ENCODE data around the gene GAREM1.

Gene GAREM1

GRCh38 chr18:32422978-32423740 is 47.5 kb downstream of the GAREM1 start:
- DNase-seq, result no peak

GRCh38 chr18:32422201-32422600 is 48.5 kb downstream of the GAREM1 start:
- no peak for DNase-seq

- DNase-seq, result no peak
Observed at GRCh38 chr18:32420084-32420750, 50.5 kb downstream of the GAREM1 start.

DNA sequence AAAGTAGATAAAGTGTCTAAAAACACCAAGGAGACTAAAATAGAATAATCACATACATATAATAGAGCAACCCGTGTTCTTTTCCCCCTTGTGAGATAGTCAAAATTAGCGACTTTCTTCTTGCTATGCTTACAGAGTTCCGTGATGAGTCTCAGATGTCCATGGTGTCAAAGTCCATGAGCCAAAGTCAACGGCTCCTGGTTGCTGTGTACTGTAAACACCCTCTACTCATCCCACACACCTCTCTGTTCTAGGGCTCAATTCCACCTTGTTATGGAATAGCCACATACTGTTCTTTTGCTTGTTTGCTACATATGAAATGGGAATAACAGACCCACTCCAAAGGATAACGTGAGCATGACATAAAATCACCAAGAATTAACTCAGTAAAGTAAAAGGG is 52.5 kb downstream of the GAREM1 start:
- DNase-seq, result no peak

GRCh38 chr18:32405588-32405987 is 65.1 kb downstream of the GAREM1 start:
- no peak for DNase-seq

DNA sequence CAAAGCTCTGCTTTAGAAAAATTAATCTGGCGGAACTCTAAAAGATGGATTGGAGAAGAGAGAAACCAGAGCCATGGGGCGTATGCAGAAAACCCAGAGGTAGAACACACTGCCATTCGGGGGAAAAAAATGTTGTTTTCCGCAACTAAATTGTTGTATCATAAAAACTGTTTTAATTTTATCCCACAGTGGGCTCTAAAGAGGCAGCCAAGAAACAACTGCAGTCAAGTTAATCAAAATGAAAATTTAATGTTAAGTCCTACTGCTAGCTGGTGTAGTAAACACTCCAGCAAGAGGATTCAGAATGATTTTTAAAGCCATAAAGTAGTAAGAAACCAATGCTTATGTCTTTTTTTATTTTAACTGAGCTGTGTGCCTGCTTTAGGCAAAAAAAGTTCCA is 69.1 kb downstream of the GAREM1 start:
- no peak for DNase-seq

GRCh38 chr18:32393407-32393806 is 77.3 kb downstream of the GAREM1 start:
- DNase-seq, result no peak

DNA sequence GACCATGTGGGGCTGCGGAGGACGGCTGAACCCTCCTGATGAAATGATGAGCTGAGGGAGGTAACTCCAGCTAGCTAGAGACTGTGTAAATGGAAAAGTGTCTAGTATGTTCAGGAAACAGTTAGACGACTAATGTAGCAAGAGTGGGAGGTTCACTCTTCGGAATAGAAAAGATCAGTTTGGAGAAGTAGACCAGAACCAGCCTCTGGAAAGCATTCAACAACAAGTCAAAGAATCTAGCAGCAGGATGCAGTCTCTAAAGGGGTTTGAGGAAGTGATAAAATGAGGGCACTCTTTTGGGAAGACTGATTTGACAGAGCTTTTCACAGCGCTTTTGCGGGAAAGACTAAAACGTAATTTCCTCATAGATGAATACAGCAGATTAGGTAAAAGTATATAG is 79.6 kb downstream of the GAREM1 start:
- DNase-seq, result no peak

DNA sequence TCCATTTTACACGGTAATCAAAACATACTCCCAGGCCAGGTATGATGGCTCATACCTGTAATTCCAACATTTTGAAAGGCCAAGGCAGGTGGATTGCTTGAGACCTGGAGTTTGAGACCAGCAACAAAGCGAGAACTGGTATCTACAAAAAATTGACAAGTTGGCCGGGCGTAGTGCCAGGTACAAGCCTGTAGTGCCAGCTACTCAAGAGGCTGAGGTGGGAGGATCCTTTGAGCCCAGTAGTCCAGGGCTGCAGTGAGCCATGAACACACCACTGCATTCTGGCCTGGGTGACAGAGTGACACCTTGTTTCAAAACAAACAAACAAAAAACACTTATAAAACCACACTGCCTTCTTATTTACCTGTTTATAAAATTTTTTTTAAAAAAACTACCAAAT is 80.8 kb downstream of the GAREM1 start:
- peak; percentile 24 for DNase-seq

GRCh38 chr18:32389191-32389590 is 81.5 kb downstream of the GAREM1 start:
- DNase-seq, result no peak

DNA sequence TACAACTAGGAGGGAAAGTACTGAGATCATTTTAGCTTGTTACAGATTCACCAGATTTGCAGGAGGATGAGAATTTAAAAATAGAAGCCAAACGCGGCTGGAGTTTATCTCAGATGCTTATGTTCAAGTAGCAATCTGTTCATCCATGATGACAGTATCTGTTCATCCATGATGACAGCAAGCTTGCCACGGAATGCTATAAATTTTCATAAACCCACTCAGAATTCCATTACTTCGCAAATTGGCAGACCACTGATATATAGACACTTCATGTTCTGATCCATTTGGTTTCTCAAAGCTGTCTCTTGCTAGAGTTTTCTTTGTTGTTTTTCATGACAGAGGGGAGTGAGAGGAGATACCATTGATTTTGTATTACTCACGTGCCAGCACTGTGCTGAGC is 84.2 kb downstream of the GAREM1 start:
- no peak for DNase-seq

DNA sequence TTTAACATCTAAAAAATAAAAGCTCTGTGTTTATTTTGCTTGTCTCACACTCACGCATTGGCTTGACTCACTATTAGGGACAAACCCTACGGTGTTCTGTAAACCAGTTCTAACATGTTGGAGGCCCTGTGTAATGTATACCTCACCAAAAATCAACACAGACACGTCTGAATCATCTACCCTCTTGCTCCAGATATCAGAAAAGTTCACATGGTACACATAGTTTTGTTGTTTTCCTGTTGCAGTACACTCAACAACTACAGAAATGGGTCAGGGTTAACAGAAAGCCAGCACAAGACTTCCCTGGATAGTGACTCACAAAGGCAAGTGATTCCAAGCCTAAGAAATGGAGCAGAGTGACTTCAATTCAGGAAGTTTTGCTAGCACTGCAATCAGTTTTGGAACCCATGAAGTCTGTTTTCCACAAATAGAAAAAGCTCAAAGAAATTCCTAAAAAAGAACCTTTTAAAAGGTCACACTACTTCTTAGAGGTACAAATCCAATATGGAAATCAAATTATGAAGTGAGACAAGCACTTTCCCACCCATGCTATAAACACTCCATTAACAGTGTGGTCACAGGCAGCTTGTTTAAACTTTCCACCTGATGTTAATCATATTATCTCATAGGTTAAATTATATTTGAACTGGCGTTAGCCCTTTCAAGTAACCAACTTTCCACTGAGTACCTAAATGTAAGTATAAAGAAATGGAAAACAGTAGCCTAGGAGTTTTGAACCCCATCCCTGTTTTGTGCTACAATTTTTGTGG is 87.4 kb downstream of the GAREM1 start:
- DNase-seq, result no peak

GRCh38 chr18:32381761-32382160 is 88.9 kb downstream of the GAREM1 start:
- DNase-seq, result no peak

GRCh38 chr18:32380559-32380958 is 90.1 kb downstream of the GAREM1 start:
- no peak for DNase-seq

DNA sequence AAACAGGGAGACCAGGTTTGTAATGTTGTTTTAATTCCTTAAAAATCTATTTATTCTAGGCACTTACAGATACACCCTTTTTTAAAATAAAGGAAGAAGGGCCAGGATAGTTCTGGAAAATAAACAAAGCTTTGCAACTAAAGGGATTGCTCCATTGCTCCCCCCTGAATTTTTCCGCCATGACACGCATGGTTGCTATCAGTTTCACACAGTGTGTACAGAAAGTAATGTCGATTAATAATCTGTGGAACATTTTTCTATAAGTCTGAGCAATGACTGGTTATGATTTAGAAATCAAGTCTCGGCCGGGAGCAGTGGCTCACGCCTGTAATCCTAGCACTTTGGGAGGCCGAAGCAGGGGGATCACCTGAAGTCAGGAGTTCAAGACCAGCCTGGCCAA is 90.8 kb downstream of the GAREM1 start:
- DNase-seq, result no peak

DNA sequence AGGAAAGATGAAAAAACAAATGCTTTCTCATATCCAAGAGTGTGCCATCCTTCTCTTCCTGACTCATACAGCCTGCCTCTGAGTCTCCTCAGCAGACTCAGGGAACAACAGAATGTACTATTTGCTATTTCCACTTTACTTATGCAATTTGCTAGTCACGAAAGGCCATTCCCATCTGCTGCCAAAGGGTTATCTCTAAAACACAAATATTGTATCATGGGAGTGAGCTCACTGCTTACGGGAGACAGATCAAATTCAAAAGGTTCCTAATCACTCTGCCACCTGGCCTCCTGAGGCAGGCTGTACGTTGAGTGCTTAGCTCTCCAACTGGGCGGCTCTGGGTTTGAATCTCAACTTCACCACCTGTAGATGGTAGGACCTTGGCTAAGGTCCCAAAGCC is 92.0 kb downstream of the GAREM1 start:
- DNase-seq, result no peak

- peak; percentile 72 for DNase-seq
Observed at GRCh38 chr18:32373995-32374394, 96.7 kb downstream of the GAREM1 start.

DNA sequence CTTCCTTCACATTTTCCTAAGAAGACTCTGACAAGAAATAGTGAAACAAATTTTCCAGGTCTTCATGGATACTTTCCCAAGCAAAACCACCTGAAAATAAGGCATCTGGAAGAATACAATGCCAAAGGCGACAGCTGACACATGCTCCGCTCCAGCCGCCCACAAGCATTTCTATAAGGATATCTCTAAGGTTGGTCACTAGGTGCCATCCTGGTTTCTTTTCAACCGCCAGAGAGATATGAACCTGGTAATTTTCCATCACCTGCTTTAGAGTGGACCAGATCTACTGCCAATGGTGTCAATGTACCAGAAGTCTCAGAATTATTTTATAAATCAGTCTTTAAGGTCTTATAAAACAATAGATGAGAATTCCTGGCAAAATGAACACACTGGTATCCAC is 97.2 kb downstream of the GAREM1 start:
- DNase-seq, result no peak

- DNase-seq, result no peak
Observed at GRCh38 chr18:32372381-32373061, 98.2 kb downstream of the GAREM1 start.

GRCh38 chr18:32372047-32372380 is 98.7 kb downstream of the GAREM1 start:
- DNase-seq, result no peak

- no peak for DNase-seq
Observed at GRCh38 chr18:32371384-32371783, 99.3 kb downstream of the GAREM1 start.

DNA sequence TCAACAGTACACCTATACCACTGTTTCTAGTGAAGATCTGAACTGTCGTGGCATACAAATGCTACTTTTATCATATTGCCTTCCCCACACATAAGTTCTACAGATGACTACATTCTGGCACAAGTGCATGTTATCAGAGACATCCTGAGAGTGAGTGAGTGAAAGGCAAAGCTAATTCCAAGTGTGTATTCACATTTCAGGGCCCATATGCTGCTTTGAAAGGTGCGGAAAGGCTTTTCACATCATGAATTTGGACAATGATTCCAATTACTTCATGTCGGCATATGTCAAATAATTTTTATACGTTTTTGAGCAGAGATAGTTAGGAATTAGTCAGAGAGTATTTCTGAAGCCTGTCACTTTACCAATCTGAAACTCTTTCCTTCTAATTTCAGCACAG is 101.7 kb downstream of the GAREM1 start:
- no peak for DNase-seq

- DNase-seq, result no peak
Observed at GRCh38 chr18:32368170-32368569, 102.5 kb downstream of the GAREM1 start.
